Left hindlimb (tissue), 1 donor: ENCODE measurements around the gene TRAPPC2.

Experiments used
- DNase-seq: peaks from one replicate; pipeline ENCODE4 v3.0.0-alpha.2; 2018

TRAPPC2 gene

DNA sequence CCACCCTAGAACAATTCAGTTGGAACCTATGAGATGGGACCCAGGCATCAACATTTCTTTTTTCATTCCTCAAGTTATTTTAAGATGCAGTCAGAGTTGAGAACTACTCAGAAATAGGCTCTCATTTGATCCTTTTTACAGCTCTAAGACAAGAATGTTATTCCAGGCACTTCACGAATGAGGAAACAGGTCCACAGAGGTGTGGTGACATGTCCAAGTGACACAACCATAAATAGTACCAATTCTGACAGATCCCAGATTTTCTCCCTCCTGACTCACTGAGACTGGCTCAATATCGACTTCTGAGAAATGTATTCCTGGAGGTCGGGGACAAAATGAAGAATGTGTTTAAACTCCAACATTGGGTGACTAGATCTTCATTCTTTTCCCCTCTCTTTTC is 70.4 kb downstream of the TRAPPC2 start:
- no peak for DNase-seq

DNA sequence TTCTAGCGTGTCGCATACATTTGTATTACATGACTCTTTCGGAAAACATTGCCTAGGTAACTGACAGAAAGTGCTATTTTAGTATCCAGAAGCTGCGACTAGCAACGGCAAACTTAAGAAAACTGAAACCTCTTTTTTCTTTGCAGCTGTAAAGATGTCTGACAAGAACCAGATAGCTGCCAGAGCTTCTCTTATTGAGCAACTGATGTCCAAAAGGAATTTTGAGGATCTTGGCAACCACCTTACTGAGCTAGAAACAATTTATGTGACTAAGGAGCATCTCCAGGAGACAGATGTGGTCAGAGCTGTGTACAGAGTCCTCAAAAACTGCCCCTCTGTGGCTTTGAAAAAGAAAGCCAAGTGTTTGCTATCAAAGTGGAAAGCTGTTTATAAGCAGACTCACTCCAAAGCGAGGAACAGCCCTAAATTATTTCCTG is 72.0 kb downstream of the TRAPPC2 start:
- no peak for DNase-seq
